ENCODE results near the gene SREBF1.

The SREBF1 gene

DNA sequence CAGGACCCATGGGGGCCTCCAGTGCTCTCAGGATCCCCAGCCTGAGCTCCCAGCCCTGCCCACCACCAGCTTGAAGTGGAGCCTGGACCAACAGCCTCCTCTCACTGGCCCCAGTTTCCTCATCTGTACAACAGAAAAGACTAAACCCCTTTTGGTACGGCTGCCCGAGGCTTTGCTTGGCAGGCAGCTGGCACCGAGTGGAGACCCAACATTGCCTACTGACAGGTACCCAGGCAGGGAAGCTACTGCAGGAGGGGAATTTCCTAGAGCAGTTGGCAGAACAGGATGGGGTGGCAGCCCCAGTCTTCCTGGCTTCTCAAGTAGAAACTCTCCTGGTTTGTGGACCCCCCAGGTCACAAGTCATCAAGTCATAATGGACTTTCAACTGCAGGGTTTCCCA, 14.2 kb downstream of the SREBF1 start:
- DNase-seq = no peak

GRCh38 chr17:17822189-17822588, 14.6 kb downstream of the SREBF1 start:
- DNase-seq = peak; percentile 76

GRCh38 chr17:17820463-17821158, 16.2 kb downstream of the SREBF1 start:
- DNase-seq = no peak

- no peak for DNase-seq
These were observed 16.7 kb downstream of the SREBF1 start for GRCh38 chr17:17820046-17820445.

DNA sequence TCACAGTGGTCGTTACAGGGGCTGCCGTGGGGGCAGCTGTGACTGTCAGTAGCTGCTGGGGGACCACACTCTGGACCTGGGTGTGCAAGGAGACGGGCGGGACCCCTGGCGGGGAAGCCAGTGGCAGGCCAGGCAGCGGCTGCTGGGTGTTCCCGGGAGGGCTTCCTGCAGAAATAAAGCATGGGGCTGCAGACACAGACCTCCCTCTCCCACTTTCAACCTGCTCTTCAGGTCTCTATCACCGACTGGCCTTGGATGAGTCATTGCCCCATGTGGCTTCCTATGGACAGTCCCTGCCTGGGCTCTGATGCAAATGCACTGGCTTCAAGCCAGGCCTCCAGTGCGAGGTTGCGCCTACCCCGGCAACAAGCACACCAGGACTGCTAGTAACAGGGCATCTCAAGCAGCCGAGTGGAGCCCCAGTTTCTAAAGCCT, 17.2 kb downstream of the SREBF1 start:
- DNase-seq = peak; percentile 77

- no peak for DNase-seq
These were observed 17.7 kb downstream of the SREBF1 start for GRCh38 chr17:17819111-17819510.

DNA sequence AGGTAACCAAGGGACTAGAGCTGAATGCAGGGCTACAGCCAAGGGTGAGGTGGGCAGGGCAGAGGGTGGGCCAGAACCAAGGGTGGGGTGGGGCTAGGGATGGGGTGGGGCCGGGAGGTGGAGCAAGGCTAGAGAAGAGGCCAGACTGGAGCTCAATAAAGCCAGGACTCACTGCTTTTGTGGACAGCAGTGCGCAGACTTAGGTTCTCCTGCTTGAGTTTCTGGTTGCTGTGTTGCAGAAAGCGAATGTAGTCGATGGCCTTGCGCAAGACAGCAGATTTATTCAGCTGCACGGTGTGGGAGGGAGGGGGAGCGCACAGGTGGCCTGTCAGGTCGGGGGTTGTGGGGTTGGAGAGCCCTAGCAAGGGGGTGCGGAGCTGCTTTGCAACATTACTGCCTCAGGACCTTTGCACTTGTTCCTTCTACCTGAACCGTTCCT, 18.7 kb downstream of the SREBF1 start:
- no peak for DNase-seq

GRCh38 chr17:17817552-17817947, 19.2 kb downstream of the SREBF1 start:
- DNase-seq = no peak

- no peak for DNase-seq
These were observed 19.8 kb downstream of the SREBF1 start for GRCh38 chr17:17816831-17817551.

DNA sequence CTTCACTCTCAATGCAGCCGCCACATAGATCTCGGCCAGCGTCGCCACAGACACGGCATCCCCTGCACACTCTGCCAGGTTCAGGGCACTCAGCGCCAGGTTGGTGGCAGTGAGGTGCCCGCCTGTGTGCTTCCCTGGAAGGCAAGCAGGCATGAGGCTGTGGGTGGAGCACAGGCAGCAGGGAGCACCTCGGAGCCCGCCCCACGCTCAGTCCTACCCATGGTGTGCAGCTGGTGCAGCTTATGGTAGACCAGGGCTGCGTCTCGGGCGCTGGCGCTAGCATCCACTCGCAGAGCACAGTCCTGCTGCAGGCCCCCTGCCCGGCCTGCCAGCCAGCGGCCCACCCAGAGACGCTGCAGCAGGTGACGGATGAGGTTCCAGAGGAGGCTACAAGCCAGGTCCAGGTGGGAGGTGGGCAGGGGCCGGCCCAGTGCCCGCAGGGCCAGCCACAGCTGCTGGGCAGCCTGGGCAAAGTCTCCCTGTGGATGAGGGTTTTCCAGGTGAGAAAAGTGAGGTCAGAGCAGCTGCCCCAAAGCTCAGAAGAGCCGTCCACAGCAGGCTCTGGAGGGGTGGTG, 20.5 kb downstream of the SREBF1 start:
- no peak for DNase-seq

- no peak for DNase-seq
These were observed 21.2 kb downstream of the SREBF1 start for GRCh38 chr17:17815436-17816200.

DNA sequence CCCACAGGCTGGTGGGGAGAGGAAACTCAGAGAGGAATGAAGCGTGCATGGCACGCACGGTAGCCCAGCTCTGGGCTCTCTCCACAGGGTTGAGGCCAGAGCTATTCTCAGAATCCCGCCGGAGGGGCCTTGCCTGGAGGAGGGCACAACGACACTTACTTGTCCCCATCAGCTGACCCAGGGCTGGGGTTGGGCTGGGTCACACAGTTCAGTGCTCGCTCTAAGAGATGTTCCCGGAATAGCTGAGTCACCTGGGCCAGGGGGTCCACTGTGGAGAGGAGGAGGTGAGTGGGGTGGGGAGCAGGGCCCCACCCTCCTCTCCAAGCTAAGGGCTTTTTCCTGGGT, 21.8 kb downstream of the SREBF1 start:
- DNase-seq = no peak

DNA sequence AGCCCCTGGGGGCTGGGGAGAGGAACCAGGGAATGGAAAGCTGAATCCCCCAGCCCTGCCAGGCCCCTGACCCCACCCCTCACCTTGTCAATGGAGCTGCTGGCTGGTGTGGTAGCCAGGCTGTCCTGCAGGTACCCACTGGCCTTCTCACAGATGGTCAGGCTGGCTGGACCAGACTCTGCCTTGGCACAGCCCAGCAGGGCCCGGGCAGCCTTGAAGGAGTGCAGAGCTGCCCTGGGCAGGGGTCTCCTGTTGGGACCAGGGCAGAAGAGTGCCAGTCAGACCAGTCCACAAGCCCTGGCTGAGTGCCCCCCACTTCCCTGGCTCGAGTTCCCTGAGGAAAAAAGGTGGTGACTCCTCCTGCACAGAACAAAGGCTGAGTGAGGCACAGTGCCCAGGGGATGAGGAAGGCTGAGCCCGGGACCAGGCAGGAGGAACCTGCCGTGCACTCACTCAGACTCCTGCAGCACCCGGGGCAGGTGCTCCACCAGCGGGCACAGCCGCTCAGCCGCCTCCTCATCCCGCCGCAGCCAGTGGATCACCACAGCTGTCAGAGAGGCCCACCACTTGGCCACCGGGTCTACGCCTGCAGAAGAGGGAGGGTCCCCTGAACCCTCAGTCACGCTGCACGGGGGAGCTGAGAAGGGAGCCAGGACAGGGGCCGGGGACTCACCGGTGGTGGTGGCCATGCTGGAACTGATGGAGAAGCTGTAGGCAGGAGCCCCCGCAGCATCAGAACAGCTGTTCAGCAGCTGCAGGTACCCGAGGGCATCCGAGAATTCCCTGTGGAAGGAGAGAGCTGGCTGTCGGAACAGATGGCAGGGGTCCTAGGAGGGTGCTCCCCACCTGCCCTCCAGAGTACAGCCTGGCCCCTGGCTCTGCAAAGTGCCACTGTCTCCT, 22.4 kb downstream of the SREBF1 start:
- no peak for DNase-seq

DNA sequence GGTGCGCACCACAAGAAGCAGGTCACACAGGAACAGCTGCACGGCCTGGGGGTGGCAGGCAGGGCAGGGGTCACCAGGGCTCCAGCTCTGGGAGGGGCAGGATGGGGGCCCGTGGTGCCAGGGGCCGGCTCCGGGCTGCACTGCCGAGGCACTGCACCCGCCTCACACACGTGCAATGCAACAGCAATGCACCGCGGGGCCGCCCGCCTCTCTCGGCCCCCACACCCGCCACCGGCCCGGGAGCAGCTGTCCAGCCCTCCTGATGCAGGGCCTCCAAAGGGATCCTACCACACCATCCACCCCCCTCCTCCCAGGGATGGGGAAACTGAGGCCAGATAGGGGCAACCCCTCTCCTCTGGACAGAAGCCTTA, 23.1 kb downstream of the SREBF1 start:
- no peak for DNase-seq

GRCh38 chr17:17813055-17813724, 23.6 kb downstream of the SREBF1 start:
- DNase-seq = no peak

DNA sequence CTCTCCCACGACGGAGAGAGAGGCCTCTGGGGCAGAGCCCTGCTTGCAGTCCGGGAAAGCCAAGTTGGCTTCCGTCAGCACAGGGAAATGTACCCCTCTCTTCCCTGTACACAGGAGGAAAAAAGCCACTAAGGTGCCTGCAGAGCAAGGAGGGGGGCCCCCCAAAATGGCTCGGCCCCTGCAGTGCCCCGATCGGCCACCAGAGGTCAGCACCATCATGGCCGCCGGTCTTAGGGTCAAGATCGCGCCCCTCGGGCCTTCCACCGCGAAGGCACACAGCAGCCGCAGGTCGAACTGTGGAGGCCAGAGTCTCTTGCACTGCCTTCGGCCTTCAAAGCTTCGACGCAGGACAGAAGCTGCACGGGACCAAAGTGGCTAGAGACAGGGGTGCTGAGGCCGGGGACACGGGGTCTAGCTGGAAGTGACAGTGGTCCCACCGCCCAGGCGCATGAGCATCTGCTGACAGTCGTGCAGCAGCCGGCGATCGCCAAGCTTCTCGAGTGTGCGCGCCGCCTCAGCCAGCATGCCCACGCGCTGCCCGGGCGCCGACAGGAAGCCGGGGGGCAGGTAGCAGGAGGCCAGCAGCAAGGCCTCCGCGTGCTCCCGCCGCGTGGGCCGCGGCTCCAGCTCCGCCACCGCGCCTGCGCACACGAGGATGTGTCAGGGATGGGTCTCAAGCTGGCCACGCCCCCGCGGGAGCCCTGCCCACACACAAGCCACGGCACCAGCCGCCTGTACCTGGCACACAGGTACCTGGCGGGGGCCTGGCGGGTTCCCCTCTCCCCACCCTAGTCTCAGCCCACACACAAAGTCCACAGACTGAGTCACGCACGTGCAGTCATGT, 24.4 kb downstream of the SREBF1 start:
- peak; percentile 53 for DNase-seq

DNA sequence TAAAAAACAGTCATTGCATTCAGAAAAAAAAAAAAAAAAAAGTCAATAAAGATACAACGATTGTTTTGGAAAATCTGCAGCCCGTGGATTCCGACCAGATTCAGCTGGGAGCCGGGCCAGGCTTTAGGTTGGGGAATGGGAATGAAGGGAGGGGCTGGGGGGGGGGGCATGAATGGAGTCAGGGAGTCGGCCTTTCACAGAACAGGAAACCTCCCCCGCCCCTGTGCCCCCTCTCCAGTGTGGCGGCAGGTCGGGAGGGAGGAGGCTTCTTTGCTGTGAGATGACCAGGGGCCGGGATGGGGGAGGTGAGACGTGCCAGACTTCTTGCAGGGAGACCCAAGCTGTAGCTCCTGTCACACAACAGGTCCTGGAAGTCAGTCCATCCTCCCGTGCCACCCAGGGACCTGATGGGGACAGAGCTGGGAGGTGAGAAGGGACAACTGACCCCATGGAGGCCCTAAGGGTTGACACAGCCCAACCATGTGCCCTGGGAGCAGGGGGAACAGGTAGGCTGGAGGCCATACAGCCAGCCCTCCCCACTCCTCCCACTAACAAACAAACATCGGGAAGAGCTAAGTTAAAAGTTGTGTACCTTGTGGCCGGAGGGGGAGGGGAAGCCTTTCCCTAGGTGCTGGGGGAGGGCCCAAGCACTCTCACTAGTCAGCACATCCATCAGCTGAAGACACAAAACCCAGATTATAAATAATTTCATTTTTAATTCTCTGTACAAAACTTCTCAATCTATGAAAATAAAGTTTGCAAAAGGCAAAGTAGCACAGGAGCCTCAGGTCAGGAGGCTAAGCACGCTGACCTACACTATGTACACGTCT, 25.2 kb downstream of the SREBF1 start:
- no peak for DNase-seq

DNA sequence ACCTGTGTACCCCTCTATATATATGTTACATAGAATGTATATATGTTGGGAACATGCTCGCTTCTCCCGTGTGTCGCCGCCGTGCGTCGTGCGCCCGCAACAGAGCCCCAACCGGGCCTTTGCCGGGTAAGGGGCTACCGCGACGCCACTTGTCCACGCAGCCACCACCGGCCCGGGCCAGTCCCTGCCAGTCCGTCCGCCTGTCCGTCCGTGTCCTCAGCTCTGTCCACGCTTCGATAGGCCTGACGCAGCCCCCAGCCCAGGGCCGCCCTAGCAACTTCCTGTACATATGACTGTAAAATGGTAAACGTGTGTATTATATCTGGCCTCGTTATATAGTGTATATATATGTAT, 25.9 kb downstream of the SREBF1 start:
- no peak for DNase-seq

DNA sequence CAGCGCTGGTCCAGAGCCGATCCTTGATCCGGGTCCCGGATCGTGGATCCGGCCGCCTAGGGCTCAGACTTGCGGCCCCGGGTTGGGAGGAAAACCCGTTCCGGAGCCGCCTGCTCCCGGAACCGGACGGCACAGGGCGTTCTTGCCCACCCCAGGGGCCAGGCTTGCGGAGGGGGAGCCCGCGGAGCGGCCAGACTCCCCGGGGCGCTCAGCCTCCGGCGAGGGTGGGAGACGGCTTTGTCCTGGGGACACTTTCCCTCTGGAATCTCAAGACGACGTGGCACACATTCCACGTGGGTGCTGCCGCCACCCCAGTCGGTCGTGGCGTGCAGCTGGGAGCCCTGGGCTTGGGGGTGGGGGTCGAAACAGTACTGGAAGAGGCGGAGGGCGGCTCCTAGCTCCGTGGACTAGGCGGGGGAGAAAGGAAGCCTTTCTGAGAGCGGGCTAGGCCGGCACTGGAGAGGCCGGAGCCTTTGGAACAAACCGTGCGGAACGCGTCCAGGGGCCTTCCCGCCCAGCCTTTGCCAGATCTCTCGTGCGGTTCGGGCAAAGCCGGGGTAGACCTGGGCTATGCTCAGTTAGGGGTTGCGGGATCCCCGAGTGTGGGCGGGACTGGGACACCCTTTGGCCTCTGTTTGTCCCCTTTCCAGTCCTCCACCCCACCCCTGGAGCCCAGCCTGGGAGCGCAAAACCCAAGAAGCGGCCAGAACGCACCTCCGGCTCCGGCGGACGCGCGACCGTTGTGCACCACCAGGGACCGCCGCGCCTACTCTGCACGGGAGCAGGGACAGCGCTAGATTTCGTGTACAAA, 26.5 kb downstream of the SREBF1 start:
- DNase-seq = peak; percentile 69

Measured in fibroblast of skin of abdomen (primary cell).